A549 (cell line): Measurements from ENCODE around the gene PROC.

Experiments
- CTCF ChIP-seq: fragments of >200 bp; sonication (Bioruptor Twin); formaldehyde crosslinking; IDR thresholded peaks from 3 replicates; pipeline ENCODE4 v1.5.1; 2016
- HDAC2 ChIP-seq: fragments of 200-600 bp; sonication (generic); IDR thresholded peaks from 2 replicates; pipeline ENCODE4 v1.6.1; 2016
- HES2 ChIP-seq: fragments of >200 bp; sonication (Bioruptor Twin); formaldehyde crosslinking; IDR thresholded peaks from 2 replicates; pipeline ENCODE4 v1.6.1; 2016
- HEYL ChIP-seq: fragments of 250-450 bp; sonication (Bioruptor Pico); IDR thresholded peaks from 2 replicates; pipeline ENCODE4 v1.8.0; 2021; ENCODE audit warnings: mild to moderate bottlenecking, moderate library complexity
- MYC ChIP-seq: IDR thresholded peaks from 2 replicates; pipeline ENCODE4 v1.6.1; 2012; ENCODE audit warnings: mild to moderate bottlenecking, inconsistent platforms, low read length, improper control_type of control experiment, borderline replicate concordance
- NFE2L2 ChIP-seq: fragments of 150-350 bp; conservative IDR thresholded peaks from 2 replicates; pipeline ENCODE4 v1.6.1; 2014; ENCODE audit warnings: low read length
- POLR2A ChIP-seq: IDR thresholded peaks from 2 replicates; pipeline ENCODE4 v1.6.1; 2012; ENCODE audit warnings: mild to moderate bottlenecking, low read length
- POLR2AphosphoS2 ChIP-seq: conservative IDR thresholded peaks from 2 replicates; pipeline ENCODE4 v1.6.1; 2012; ENCODE audit warnings: low read length, improper control_type of control experiment, inconsistent platforms
- RCOR1 ChIP-seq: fragments of 150-350 bp; IDR thresholded peaks from 2 replicates; pipeline ENCODE4 v1.6.1; 2014; ENCODE audit warnings: antibody characterized with exemption, low read length, low read depth
- REST ChIP-seq: fragments of 200-600 bp; sonication (generic); IDR thresholded peaks from 2 replicates; pipeline ENCODE4 v1.6.1; 2016; ENCODE audit warnings: antibody characterized with exemption, mild to moderate bottlenecking, moderate library complexity
- RFX5 ChIP-seq: fragments of 450-650 bp; IDR thresholded peaks from 2 replicates; pipeline ENCODE4 v1.7.1; 2014; ENCODE audit warnings: antibody characterized with exemption, mild to moderate bottlenecking, moderate library complexity
- ZC3H11A ChIP-seq: fragments of 450-650 bp; IDR thresholded peaks from 2 replicates; pipeline ENCODE4 v1.6.1; 2014; ENCODE audit warnings: antibody characterized with exemption, mild to moderate bottlenecking
- ZFP36 ChIP-seq: fragments of 450-650 bp; IDR thresholded peaks from 2 replicates; pipeline ENCODE4 v1.6.1; 2014; ENCODE audit warnings: borderline replicate concordance; ENCODE audit not compliant: partially characterized antibody
- ZSCAN20 ChIP-seq: fragments of 250-450 bp; sonication (Bioruptor Pico); IDR thresholded peaks from 2 replicates; pipeline ENCODE4 v1.8.0; 2022; ENCODE audit warnings: mild to moderate bottlenecking, moderate library complexity

GRCh38 chr2:127426501-127427354, 8.5 kb downstream of the PROC start:
- TF ChIP-seq CTCF (no peak), MYC (no peak), HDAC2 (no peak), POLR2A (no peak), RCOR1 (no peak), NFE2L2 (no peak), HES2 (no peak), REST (no peak), ZSCAN20 (CRISPR knock-in tag) (no peak), ZFP36 (no peak), RFX5 (no peak), ZC3H11A (no peak), HEYL (CRISPR knock-in tag) (no peak), POLR2AphosphoS2 (no peak)
